Adrenal gland (tissue), 12 donors: Measurements from ENCODE around the gene STARD10. TPM values are rescaled to one million over a fixed set of nuclear protein-coding genes. Genes with fewer than 3 reads are reported as not detected.

ENCODE experiments used
- DNase-seq, 7 donors: peaks; one replicate each; pipeline ENCODE4 v3.0.0-alpha.2; 2019 to 2020
- H3K27ac ChIP-seq, 5 donors: fragments of 200-600 bp; sonication (generic) in 4 of 5; 1 replicate in 3 of 5; 2 replicates in 2 of 5; pipeline versions ENCODE4 v1.5.1 to v1.8.0; 2016 to 2020; ENCODE audit warnings: mild to moderate bottlenecking in 1 of 5
- H3K27me3 ChIP-seq: fragments of 200-600 bp; 2 replicates; pipeline ENCODE4 v1.8.0; 2021
- H3K36me3 ChIP-seq, 2 donors: fragments of 200-600 bp; replicated peaks in 1 of 2; 1 replicate in 1 of 2; 2 replicates in 1 of 2; pipeline versions ENCODE4 v1.5.1 to v1.8.0; 2018 to 2022
- H3K4me1 ChIP-seq, 2 donors: fragments of 200-600 bp; replicated peaks in 1 of 2; 1 replicate in 1 of 2; 2 replicates in 1 of 2; pipeline versions ENCODE4 v1.5.1 to v1.8.0; 2018 to 2021
- H3K4me3 ChIP-seq, 4 donors: fragments of 200-600 bp; sonication (generic) in 3 of 4; one replicate each; pipeline ENCODE4 v1.5.1; 2016 to 2018
- H3K9me3 ChIP-seq, 3 donors: fragments of 200-600 bp; sonication (generic) in 1 of 3; replicated peaks in 1 of 3; 1 replicate in 2 of 3; 2 replicates in 1 of 3; pipeline versions ENCODE4 v1.5.1 to v1.8.0; 2016 to 2021
- CTCF ChIP-seq, 6 experiments: fragments of 450-650 bp in 4 of 6; fragments of 200-600 bp in 2 of 6; sonication (generic) in 1 of 6; IDR thresholded peaks; 1 replicate in 5 of 6; 2 replicates in 1 of 6; pipeline versions ENCODE4 v1.5.1 to v1.8.0; 2016 to 2021; ENCODE audit warnings: antibody characterized with exemption in 6 of 6, mild to moderate bottlenecking in 2 of 6, moderate library complexity in 1 of 6
- POLR2A ChIP-seq, 2 donors: fragments of 450-650 bp; IDR thresholded peaks; one replicate each; pipeline ENCODE4 v1.6.1; 2017; ENCODE audit warnings: antibody characterized with exemption in 2 of 2, mild to moderate bottlenecking in 2 of 2, moderate library complexity in 1 of 2
- WGBS, 4 donors: extraction: QIAGEN DNeasy Blood & Tissue Kit in 2 of 4; methylation state at CpG; one replicate each; pipeline versions ENCODE4 v1.1.5 to v1.1.7; 2013 to 2017; 5-methylcytosine and 5-hydroxymethylcytosine counted together
- intact Hi-C, 2 donors: fragments of 100-400 bp; cut with DNase I; formaldehyde crosslinking; loops; one replicate each; pipeline versions ENCODE4 v1.14.1 to v1.15.0; 2022 to 2023
- polyA plus RNA-seq, 3 donors: library from polyadenylated mRNA; stranded (reverse); fragments of 200-250 nt in 2 of 3; fragments of 350-450 nt in 1 of 3; fragmentation: Illumina TruSeq in 1 of 3; extraction: RNeasy Lipid Tissue Mini Kit (QIAGEN cat#74804) in 1 of 3; gene quantifications; one replicate each; pipeline ENCODE4 v1.2.3, GENCODE V29; 2013 to 2014
- total RNA-seq, 9 donors: library from RNA; depleted of rRNA in 4 of 9; stranded (reverse); fragments of >200 nt in 4 of 9; fragments of 120-200 nt in 1 of 9; fragmentation: NEBNext Ultra II Directional in 1 of 9; extraction: Animal tissue kit (Norgen Biotek cat#: 25700) in 1 of 9; gene quantifications; one replicate each; pipeline versions ENCODE4 v1.1.0 to v1.2.4, GENCODE V29; 2013 to 2023
- donor health status: healthy with polysubstance abuse.
- donor health status: Bipolar disorder and iron deficiency.
- donor health status: DM: yes; HTN: yes; CAD: no.
- donor health status: DM: no; HTN: no; CAD: no.
- donor health status: DM: no; HTN: no; CAD: no.
- donor health status: DM: yes; HTN: yes; CAD: no.

Gene STARD10
- total and polyA plus RNA-seq, 12 donors = 190 to 668 (median 350) TPM

GRCh38 chr11:72783144-72783905 is 10.5 kb downstream of the STARD10 start:
- peaks cover 22 to 39% of the 10 kb centered on the region in 2 donors for H3K4me1 ChIP-seq
- intact Hi-C loops = loop anchor here in 1 of 2 donors (5.0 kb wide), 1 partner anchor 56 kb away; no protein-coding TSS in a partner anchor
- H3K4me3 ChIP-seq = no peak overlapping the region
- TF ChIP-seq CTCF (IDR thresholded peaks at IDR 0.05) (no peak), POLR2A (IDR thresholded peaks at IDR 0.05) (no peak)
- H3K9me3 ChIP-seq = no peaks in the 10 kb centered on the region
- H3K36me3 ChIP-seq = no peaks in the 10 kb centered on the region
- no peak overlapping the region for H3K27ac ChIP-seq
- 79 to 100% (median 93%) methylated on average over 2 of the region's 2 CpGs for WGBS, 4 donors
- DNase-seq = no peak
- H3K27me3 ChIP-seq = no peaks in the 10 kb centered on the region

GRCh38 chr11:72782081-72782920 is 11.5 kb downstream of the STARD10 start:
- Histone ChIP-seq H3K9me3 (no peaks in the 10 kb centered on the region), H3K4me3 (peak overlapping the region in 2 of 4 donors; percentile 14 to 86), H3K27me3 (no peaks in the 10 kb centered on the region), H3K36me3 (no peaks in the 10 kb centered on the region), H3K4me1 (peaks cover 29 to 49% of the 10 kb centered on the region in 2 donors), H3K27ac (peak overlapping the region in 2 of 5 donors; percentile 5 to 89)
- TF ChIP-seq CTCF (IDR thresholded peaks at IDR 0.05) (no peak), POLR2A (IDR thresholded peaks at IDR 0.05) (no peak)
- intact Hi-C loops = loop anchor here in 1 of 2 donors (5.0 kb wide), 1 partner anchor 55 kb away; no protein-coding TSS in a partner anchor
- DNase-seq = peak in 1 of 7 donors; percentile 30
- WGBS, 4 donors = 52 to 62% (median 59%) methylated on average over 10 to 14 of the region's 14 CpGs

- Histone ChIP-seq H3K27ac (peak overlapping the region; percentile 33 to 92 (median 88)), H3K4me1 (peaks cover 37 to 55% of the 10 kb centered on the region in 2 donors), H3K36me3 (no peaks in the 10 kb centered on the region), H3K9me3 (no peaks in the 10 kb centered on the region), H3K4me3 (peak overlapping the region in 3 of 4 donors; percentile 41 to 86 (median 77)), H3K27me3 (no peaks in the 10 kb centered on the region)
- DNase-seq = peak in 1 of 7 donors; percentile 56
- WGBS, 4 donors = 0 to 2% (median 1%) methylated on average over 6 to 89 of the region's 89 CpGs
- TF ChIP-seq POLR2A (IDR thresholded peaks at IDR 0.05) = no peak
- TF ChIP-seq CTCF (IDR thresholded peaks at IDR 0.05) = no peak
- intact Hi-C loops = loop anchor here in 1 of 2 donors (5.0 kb wide), 1 partner anchor 54 kb away; no protein-coding TSS in a partner anchor
Measured at GRCh38 chr11:72781313-72782080, 12.3 kb downstream of the STARD10 start.
